GM19395 (cell line): ENCODE data around the gene KIAA0319L.

Experiments used
- ATAC-seq: cut with Tn5 transposase; IDR thresholded peaks from one replicate; pipeline ENCODE4 v1.9.1; 2021; ENCODE audit warnings: mild to moderate bottlenecking, moderate library complexity; ENCODE audit not compliant: unreplicated experiment

Gene KIAA0319L

DNA sequence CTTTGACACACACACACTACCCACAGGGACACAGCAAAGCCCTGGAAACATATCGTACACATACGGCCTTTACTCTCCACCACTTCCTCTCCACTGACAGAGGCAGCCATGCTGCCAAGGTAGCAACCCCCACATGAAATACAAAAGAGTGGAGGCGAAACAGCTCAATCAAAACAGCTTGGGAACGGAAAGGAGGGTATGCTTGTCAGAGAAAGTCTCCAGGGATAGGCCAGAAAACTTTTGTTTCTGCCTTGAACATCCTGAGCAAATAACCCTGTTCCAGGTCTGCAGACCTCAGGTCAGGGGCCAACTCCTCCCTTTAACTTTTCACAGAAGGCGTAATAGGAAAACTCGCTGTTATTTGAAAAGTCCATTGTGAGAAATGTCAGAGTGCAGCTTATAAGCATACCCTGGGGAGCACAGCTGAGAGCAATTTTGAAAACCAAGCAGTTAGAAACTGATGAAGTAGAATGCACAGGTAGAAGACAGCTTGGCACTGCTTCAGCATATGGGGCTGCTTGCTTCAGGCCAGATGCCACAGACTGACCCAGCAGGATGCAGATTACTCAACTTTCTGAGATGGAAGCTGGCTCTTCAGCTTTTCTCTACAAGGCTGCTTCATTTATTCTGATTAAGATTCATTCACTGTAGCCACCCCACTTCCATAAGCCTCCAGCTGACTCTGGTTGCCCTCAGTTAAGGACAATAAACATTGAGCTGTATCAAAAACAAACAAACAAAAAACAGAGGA is 18.0 kb downstream of the KIAA0319L start:
- ATAC-seq = no peak

DNA sequence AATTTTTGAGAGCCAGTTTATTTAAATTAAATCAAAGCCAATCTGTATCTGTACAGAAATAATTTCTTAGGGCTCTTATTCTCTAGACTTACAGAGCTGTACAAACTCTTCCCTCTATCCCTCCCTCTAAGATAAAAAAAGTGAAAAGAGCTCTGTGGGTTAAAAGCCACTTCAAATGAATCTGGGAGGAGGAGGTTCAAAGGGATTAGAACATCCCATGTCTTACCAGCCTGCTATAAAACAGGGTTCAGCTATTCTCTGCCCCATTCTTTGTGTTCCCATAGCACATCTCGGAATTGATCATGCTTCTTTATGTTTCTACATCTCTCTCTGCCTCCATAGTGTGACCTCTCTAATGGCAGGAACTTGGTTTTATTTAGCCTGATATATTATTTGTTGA is 19.4 kb downstream of the KIAA0319L start:
- no peak for ATAC-seq

DNA sequence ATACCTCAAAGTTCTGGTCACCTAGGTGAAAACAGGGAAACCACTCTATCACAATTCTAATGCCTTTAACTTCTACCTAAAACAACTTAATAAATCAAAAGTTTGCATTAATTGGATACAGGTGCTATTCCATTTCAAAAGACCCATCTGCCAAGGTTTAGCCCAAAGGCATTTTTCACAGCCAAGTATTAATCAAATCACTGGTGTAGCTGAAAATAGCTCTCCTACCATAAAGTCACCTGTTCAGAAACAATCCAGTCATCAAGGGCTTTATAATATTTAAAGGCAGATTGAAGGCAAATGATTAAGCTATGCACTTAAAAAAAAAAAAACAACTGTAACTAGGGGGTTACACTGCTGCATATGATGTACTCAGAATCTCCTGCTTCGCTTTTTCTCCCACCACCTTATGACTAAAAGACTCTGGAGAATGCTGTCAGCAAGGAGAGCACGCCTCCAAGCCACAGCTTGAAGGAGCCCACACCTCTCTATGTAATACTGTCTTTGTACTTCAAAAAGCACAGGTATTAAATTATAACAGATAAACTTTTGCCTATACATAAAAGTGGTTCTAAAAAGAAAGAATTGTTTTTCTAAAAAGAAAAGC is 20.5 kb downstream of the KIAA0319L start:
- no peak for ATAC-seq

DNA sequence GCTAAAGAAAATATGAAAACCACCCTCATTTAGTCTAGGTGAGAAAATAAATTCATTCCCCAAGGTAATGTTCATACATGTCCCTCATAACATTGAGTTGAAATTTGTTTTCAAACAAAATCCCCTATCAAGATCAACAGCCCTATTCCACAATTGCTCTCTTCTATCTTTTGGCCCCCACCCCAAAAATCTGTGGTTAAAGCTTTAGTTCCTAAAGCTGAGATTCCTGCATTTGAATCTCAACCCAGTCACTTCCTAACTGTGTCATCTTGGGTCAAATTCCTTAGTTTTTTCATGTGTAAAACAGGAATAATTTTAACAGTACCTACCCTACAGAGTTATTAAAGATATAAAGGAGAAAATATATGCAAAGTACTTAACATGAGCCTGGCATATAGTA is 22.0 kb downstream of the KIAA0319L start:
- no peak for ATAC-seq

DNA sequence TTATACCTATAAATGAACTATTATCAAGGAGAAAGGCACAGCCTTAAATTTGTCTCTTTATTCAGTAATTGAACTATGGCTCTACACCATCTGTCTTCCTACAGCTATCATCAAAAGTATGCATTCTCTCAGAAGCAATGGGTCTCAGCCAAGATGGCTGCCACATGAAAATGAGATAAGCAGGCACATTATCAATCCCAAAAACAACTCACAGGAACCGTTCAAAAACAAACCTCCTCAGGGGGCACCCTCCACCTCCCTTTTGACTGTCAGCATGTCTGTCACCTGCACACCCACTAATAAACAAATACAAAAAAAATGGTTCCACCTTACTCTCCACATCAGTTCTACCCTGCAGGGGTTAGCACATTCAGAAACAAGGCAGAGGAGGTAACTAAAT is 23.6 kb downstream of the KIAA0319L start:
- no peak for ATAC-seq

DNA sequence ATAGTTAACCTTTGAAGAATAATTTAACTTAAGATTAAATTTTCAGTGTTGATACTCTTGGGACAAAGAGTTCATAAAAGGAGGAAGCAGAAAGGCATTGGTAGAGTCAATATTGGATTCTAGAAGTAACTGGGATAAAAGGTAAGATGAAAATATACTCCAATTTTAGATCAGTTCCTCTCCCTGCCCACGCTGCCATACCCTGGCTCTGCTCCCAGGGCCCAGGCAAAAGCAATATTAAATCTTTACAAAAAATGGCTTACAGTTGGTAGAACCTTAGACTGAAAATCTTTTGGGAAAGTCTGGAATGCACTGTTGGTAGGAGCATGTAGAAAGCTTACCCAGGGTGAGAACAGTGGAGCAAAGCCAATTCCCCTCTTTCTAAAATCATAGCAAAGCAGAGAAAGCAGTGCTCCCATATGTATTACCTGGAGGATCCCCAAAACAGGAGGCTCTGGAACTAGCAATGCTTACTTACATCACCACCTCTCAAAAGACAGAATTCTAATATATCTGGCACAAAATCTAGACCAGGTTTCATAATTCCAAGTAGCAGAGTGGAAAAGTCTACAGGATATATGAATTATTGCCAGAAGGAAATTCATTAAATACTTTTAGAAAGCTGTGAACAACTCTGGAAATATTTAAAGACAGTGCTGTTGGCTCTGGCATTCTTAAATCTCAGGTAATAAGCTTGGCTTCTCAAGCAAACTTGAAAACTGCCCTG is 24.5 kb downstream of the KIAA0319L start:
- ATAC-seq = no peak

DNA sequence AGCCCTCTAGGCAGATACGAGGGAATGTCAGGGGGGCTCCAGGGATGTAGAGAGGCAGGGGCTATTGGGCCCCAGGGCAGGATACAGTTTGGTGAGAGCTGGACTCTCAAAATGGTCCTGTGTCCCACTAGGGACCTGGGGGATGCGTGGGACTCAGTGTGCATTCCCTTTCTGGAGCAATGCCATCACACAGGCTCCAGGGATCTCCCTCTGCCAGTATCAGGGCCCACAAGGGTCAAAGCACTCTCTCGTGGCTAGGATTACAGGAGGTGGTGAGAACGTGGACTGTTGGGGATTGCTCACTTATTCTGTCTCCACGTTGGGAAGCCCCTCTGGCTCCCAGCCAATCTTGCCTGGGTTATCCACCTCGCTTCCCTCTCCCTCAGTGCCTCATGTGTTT is 25.8 kb downstream of the KIAA0319L start:
- no peak for ATAC-seq

DNA sequence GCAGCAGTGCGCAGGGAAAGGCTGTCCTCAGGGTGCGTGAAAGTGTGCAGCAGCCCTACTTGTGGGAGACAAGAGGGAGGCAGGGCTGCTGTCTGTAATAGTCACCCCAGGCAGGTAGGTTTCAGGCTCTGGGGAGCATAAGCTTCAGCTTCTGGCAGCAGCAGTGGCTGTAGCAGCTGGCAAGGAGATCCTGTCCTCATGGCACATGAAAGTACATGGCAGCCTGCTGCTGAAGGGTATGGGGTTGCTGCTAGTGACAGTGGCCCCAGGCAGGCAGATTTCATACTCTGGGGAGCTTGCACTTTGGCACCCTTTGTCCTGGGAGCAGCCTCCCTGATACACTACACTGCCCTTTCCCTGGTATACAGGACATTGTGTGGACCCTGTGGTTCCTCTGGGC is 26.3 kb downstream of the KIAA0319L start:
- ATAC-seq = no peak

DNA sequence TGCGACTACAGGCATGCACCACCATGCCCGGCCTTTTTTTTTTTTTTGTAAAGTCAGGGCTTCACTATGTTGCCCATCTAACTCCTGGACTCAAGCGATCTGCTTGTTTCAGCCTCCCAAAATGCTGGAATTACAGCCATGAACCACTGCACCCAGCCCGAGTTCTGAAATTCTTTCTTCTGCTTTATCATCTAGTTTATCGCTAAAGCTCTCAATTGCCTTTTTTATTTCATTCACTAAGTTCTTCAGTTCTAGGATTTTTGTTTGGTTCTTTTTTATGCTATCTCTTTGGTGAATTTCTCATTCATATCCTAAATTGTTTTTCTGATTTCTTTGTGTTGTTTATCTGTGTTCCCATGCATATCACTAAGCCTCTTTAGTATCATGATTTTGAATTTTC is 27.0 kb downstream of the KIAA0319L start:
- no peak for ATAC-seq

DNA sequence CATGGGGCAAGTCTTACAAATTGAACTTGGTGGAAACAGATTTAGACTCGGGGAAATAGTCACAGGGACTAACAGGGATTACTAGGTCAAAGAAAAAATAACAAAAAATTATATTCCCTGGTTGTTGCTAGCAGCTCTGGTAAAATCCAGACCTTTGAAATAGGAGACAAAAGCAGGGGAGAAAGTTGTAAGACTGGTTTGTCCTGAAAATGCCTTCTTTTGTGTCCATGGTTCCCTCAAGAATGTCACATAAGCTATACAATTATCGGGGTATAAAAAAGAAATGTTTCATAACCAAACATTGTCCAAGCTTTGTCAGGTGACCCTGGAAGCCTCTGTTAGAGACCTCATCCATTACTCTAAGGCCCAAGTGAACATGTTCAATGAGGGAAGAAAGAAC is 33.1 kb downstream of the KIAA0319L start:
- no peak for ATAC-seq

DNA sequence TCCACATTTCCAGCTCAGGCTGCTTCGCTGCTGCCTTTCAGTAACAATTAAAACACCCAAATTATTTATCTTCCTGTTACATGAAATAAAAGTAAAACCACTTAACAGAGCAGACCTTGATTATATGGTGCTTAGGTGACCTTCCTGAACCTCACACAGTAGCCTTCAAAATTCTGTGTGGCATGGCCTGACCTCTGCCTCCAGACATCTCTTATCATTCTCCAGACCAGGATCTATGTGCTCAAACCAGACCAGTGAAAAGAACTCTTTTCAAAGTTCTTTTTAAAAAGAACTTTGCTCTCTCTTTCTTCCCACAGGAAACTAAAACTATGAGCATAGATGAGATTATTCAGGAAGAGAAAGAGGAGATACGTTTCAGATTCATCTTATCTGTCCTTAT is 37.8 kb downstream of the KIAA0319L start:
- no peak for ATAC-seq

DNA sequence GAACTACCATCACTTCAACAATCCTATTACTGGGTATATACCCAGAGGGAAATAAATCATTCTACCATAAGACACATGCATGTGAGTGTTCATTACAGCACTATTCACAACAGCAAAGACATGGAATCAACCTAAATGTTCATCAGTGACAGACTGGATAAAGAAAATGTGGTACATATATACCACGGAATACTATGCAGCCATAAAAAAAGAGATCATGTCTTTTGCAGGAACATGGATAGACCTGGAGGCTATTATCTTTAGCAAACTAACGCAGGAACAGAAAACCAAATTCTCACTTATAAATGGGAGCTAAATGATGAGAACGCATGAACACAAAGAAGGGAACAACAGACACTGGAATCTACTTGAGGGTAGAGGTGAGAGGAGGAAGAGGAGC is 39.0 kb downstream of the KIAA0319L start:
- no peak for ATAC-seq

DNA sequence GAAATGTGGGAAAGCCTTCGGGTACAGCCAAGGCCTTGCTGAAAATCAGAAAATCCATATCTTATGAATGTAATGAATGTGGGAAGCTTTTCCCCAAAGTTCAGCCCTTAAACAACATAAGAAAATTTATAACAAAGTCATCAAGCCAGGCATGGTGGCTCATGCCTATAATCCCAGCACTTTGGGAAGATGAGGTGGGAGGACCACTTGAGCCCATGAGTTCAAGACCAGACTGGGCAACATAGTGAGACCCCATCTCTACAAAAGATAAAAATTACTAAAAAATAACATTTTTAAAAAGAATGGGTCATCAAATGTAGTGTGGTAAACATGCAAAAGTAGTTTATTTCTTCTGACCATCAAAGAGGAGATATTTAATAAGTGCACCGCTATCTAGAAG is 45.9 kb downstream of the KIAA0319L start:
- ATAC-seq = no peak

DNA sequence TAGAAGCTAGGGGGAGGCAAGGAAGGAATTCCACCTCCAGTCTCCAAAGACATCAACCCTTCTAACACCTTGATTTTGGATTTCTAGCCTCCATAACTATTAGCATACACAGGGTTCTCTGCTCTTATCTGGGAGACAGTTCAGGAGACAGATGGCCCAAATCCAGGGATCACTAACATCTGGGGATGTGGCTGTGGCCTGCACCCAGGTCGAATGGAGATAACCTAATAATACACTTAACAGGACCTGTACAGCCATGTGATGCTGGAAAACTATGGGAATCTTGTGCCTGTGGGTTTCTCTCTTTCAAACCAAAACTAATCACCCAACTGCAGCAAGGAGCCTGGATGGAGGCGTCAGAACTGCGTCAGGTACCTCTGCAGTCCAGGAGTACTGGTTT is 47.6 kb downstream of the KIAA0319L start:
- no peak for ATAC-seq

DNA sequence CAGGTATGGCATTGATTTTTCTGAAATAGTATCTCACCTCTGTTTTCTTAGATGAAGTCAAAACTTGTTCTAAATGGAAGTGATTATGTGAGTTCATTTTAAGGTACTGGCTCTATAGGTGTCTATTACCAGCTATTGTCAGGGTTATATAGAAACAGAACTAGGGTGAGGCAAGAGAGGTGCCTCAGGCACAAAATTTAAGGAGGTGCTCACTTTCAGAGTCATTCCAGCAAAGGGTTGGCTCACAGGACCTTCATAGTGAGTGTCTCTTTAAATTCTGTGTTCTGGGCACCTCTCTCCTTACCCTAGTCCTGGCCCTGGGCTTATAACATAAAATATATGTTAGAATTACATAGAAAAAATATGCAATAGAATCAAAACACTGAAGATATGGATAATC is 49.3 kb downstream of the KIAA0319L start:
- ATAC-seq = no peak

DNA sequence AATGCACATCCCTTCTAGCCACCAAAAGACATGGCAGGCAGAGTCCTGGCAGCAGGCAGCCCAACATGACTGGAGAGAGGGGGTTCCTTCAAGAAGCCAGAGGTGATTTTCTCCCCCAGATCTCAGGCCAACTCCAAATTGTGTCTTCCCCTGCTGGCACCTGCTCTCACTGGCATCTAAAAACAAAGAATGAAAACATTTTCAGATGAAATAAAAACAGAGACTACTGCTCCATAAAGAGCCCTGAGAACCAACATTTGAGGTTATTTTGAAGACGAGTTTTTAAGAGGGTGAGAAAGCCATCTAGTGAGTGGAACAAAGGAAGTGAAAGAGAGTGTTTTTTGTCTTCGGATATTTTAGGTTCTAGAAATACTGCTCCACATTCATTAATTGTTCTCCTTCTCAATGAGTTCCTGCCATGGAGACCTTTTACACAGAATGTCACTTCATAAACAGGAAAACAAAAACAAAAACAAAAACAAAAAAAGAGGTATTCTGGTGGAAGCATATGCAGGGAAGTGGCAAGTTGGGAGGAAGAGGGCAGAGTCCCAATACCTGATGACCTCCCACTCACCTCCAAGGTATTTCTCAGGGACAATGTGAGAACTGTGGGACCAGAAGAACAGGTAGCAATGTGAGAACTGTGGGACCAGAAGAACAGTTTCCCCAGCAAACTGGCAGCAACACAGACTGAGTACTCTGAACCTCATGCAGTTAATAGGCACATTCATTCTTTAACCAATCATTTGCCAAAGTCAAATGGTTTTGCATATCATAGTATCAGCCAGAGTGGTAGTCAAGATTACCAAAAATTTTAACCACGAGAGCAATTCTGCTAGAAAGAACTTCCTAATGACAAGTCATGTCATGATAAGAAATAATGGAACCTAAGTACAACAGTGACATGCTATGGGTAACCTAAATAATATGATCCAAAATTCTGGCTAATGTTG is 50.0 kb downstream of the KIAA0319L start:
- no peak for ATAC-seq

DNA sequence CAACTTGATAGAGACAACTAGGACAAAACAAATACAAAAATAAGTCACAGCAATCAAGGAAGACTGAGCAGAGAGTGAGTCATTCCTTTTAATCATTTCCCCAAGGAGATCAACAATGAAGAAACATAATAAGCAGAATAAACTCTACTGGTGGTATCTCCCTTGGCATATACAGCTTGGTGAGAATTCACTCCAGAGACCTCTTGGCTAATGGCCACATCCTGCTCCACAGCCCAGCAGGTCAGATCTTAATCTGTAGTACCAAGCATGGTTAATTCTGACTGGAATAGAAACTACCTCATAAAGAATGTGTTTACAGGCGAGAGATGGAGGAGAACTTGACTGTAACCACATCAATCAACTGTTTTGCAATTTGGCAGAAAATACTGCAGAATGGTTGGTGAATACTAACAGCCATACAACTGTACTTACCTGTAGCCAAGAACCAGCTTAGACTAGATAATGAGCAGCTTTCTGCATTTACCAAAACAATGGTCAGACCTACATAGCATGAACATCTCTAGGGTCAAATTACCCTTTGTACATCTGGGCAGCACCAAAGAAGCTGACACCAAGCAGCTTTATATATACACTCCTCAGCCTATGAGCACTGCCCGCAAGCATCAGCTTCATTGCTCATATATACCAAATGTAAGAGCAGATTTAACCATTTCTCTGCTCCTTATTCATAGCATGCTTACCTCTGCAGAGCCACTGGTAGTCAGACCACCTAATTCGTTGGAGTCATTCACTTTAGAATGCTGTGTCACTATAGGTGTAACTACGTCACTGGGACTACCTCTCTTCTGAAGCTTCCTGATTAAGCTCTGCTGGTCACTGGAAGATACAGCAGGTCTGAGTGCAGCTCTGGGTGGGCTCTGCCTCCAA is 51.0 kb downstream of the KIAA0319L start:
- ATAC-seq = peak; percentile 72

DNA sequence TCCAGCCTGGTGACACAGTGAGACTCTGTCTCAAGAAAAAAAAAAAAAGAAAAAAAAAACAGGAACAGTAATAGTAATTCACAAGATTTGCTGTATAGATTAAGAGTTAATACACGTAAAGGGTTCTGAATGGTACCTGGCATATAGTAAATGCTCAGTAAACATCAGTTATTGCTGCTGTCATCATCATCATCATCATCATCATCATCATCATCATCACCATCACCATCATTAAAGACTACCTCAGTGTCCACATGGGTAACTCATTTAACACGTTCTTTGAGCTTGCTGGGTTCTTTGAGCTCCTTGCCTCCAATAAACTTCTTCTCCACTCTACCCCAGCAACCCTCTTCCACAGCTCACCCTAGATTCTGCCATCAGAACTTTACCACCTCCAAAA is 55.0 kb downstream of the KIAA0319L start:
- no peak for ATAC-seq

DNA sequence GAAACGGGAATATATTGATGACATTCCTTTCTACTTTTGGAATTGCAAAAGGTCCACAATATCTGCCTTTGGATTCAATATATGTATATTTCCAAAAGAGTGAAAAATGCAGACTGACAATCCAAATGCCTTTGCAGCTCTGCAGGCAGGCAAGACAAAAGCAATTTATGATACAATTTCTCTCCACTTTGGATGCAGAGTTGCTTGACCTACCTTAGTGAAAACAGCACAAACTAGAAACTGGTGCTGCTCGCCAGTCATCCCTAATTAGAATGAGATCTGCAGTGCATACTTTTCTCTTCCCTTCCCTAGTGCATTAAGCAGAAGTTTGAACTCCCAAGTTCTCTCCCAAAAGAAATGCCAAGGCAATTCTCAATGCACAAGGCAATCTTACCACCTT is 56.8 kb downstream of the KIAA0319L start:
- ATAC-seq = no peak

DNA sequence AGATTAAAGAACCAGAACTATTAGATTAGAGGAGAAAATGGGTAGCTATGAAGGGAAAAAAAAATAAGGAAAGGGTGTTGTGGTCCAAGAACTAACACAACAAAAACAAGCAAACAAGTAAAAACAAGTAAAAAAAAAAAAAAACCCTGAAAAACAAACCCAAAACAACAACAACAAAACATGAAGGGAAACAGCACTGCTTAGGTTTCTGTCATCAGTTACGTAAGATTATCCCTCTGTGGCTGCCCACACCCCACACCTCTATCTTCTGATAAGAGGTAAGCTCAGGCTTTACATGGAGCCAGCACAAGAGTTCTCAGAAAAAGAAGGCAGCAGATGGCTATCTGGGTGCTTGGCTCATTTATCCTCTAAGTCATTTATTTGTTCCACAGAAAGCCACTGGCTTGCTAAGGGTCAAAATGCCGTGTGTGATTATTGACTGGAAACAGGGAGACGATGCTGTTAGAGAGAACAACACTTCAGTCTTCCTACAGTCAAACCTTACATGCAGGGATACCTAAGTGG is 57.5 kb downstream of the KIAA0319L start:
- ATAC-seq = no peak
